ENCODE data around the gene SLC2A10. TPM values are rescaled to one million over a fixed set of nuclear protein-coding genes. Genes with fewer than 3 reads are reported as not detected.

The SLC2A10 gene
- total RNA-seq, 1 experiment from 2014 or later, result 3.9 TPM

GRCh38 chr20:46735436-46735835 is 26.0 kb downstream of the SLC2A10 start:
- no peak for DNase-seq (ENCODE audit: low spot score)

- DNase-seq (ENCODE audit: low spot score), result no peak
Observed at GRCh38 chr20:46739431-46740213, 30.2 kb downstream of the SLC2A10 start.

- DNase-seq (ENCODE audit: low spot score), result no peak
Observed at GRCh38 chr20:46740214-46740609, 30.8 kb downstream of the SLC2A10 start.

- DNase-seq (ENCODE audit: low spot score), result no peak
Observed at GRCh38 chr20:46741924-46742668, 32.6 kb downstream of the SLC2A10 start.

- DNase-seq (ENCODE audit: low spot score), result no peak
Observed at GRCh38 chr20:46742669-46743045, 33.2 kb downstream of the SLC2A10 start.

GRCh38 chr20:46743088-46743487 is 33.6 kb downstream of the SLC2A10 start:
- DNase-seq (ENCODE audit: low spot score), result no peak

GRCh38 chr20:46746956-46747526 is 37.6 kb downstream of the SLC2A10 start:
- DNase-seq (ENCODE audit: low spot score), result no peak

GRCh38 chr20:46749147-46749546 is 39.7 kb downstream of the SLC2A10 start:
- no peak for DNase-seq (ENCODE audit: low spot score)

- DNase-seq (ENCODE audit: low spot score), result peak; percentile 19
Observed at GRCh38 chr20:46751856-46752255, 42.4 kb downstream of the SLC2A10 start.

- peak; percentile 37 for DNase-seq (ENCODE audit: low spot score)
Observed at GRCh38 chr20:46752728-46753127, 43.3 kb downstream of the SLC2A10 start.

- no peak for DNase-seq (ENCODE audit: low spot score)
Observed at GRCh38 chr20:46755483-46756413, 46.3 kb downstream of the SLC2A10 start.

GRCh38 chr20:46756419-46756818 is 47.0 kb downstream of the SLC2A10 start:
- no peak for DNase-seq (ENCODE audit: low spot score)

- no peak for DNase-seq (ENCODE audit: low spot score)
Observed at GRCh38 chr20:46757135-46757534, 47.7 kb downstream of the SLC2A10 start.

- peak; percentile 49 for DNase-seq (ENCODE audit: low spot score)
Observed at GRCh38 chr20:46757754-46758678, 48.6 kb downstream of the SLC2A10 start.

GRCh38 chr20:46758929-46759669 is 49.6 kb downstream of the SLC2A10 start:
- no peak for DNase-seq (ENCODE audit: low spot score)

GRCh38 chr20:46761566-46761965 is 52.1 kb downstream of the SLC2A10 start:
- DNase-seq (ENCODE audit: low spot score), result no peak

GRCh38 chr20:46764068-46764467 is 54.6 kb downstream of the SLC2A10 start:
- DNase-seq (ENCODE audit: low spot score), result no peak

- DNase-seq (ENCODE audit: low spot score), result no peak
Observed at GRCh38 chr20:46765506-46766120, 56.2 kb downstream of the SLC2A10 start.

GRCh38 chr20:46767127-46767761 is 57.8 kb downstream of the SLC2A10 start:
- DNase-seq (ENCODE audit: low spot score), result peak; percentile 42

All from H4 (cell line).